ENCODE measurements around the gene ANKRD24.
"Not testable (repeated sequence)": the region's sequence is repeated elsewhere in the genome, so short reads cannot be mapped to it uniquely, and the experiment has no call there.

Gene ANKRD24

DNA sequence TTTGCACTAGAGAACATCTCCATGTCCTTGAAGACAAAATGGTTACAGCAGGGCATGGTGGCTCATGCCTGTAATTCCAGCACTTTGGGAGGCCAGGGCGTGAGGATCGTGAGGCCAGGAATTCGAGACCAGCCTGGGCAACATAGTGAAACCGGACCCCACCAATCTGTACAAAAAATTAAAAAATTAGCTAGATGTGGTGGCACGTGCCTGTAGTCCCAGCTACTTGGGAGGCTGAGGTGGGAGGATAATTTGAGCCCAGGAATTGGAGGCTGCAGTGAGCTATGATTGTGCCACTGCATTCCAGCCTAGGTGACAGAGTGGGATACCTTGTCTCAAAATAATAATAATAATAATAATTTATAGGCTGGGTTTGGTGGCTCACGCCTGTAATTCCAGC lies 47.7 kb downstream of the ANKRD24 start:
- not testable (repeated sequence) for DNase-seq (ENCODE audit: low read depth in 2 of 2)

DNA sequence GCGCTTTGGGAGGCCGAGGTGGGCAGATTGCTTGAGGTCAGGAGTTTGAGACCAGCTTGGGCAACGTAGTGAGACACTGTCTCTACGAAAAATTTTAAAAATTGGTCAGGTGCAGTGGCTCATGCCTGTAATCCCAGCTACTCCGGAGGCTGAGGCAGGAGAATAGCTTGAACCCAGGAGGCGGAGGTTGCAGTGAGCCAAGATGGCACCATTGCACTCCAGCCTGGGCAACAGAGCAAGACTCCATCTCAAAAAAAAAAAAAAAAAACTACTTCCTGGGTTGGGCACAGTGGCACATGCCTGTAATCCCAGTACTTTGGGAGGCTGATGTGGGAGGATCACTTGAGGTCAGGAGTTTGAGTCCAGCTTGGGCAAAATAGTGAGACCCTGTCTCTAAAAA lies 49.0 kb downstream of the ANKRD24 start:
- DNase-seq (ENCODE audit: low read depth in 2 of 2) = not testable (repeated sequence)

DNA sequence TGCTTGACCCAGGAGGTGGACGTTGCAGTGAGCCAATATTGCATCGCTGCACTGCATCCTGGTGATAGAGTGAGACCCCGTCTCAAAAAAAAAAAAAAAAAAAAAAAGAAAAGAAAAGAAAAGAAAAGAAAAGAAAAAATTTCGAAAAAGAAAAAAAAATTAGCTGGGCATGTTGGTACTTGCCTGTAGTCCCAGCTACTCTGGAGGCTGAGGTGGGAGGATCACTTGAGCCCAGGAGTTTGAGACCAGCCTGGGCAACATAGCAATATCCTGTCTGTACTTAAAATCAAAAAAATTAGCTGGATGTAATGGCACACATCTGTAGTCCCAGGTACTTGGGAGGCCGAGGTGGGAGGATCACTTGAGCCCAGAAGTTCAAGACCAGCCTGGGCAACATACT lies 49.6 kb downstream of the ANKRD24 start:
- DNase-seq (ENCODE audit: low read depth in 2 of 2) = not testable (repeated sequence)

DNA sequence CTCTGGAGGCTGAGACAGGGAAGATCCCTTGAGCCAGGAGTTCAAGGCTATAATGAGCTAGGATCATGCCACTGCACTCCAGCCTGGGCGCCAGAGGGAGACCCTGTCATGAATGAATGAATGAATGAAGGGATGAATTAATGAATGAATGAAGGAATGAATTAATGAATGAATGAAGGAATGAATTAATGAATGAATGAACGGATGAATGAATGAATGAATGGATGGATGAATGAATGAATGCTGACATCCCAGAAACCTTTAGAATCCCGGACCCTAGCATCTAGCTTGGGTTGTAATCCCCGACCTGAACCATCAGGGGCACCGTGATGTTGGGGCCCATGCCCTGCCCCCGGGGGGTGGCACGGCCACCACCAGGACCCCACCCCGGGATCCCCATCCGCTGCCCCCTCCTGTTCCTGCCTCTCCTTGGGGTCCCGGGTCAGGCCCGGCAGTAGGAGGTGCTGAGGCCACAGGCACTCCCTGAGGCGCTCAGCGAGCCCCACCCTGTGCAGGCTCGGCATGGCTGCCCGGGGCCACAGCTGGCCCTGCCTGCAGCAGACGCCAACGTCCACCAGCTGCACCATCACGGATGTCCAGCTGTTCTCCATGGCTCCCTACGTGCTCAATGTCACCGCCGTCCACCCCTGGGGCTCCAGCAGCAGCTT lies 50.3 kb downstream of the ANKRD24 start:
- DNase-seq (ENCODE audit: low read depth in 2 of 2) = no peak

DNA sequence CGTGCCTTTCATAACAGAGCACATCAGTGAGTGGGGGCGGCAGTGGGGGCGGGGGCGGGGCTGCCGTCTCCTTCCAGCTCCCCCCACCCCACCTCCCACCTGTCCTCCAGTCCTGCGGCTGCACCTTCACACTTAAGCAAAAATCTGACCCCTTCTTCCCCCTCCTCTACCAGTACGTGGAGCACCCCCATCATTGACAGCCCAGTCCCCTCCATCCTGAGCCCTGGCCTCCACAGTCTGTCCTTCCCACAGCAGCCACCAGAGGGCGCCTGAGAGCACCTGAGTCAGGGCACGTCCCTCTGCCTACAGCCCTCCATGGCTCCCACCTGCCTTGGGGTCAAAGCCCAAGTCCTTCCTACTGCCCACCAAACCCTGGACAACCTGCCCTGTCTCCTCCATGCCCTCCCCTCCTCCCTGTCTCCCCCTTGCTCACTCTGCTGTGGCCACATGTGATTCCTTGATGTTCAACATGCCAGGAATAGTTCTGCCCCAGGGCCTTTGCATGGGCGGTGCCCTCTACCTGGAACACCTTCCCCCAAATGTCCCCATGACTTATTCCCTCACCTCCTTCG lies 50.9 kb downstream of the ANKRD24 start:
- peak; percentile 65 to 79 for DNase-seq (ENCODE audit: low read depth in 2 of 2)

DNA sequence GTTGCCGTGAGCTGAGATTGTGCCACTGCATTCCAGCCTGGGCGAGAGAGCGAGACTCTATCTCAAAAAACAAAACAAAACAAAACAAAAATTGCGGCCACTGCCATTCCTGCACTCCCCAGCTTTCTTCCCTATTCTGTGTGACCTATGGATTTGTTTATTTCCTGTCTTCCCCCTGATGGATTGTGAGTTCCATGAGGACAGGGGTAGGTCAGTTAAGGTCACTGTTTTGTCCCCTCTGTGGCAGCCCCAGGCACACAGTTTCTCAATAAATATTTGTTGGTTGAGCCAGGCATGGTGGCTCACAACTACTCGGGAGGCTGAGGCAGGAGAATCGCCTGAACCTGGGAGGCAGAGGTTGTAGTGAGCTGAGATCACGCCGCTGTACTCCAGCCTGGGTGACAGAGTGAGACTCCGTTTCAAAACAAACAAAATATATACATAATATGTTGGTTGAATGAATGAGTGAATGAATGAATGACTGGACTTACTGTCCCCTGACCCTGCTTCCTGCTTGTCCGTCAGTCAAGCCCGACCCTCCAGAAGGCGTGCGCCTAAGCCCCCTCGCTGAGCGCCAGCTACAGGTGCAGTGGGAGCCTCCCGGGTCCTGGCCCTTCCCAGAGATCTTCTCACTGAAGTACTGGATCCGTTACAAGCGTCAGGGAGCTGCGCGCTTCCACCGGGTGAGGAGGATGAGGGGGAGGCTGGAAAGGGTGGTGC lies 51.8 kb downstream of the ANKRD24 start:
- no peak for DNase-seq (ENCODE audit: low read depth in 2 of 2)

DNA sequence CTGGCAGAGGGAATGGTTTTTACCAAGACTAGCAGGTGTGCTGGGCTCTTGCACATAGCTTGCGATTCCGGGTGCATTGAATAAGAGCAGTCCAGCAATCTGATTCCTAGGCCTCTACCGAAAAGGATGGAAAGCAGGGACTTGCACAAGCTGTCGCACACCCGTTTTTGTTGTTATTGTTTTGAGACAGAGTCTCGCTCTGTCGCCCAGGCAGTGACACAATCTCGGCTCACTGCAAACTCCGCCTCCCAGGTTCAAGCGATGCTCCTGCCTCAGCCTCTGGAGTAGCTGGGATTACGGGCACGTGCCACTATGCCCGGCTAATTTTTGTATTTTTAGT lies 52.3 kb downstream of the ANKRD24 start:
- no peak for DNase-seq (ENCODE audit: low read depth in 2 of 2)

DNA sequence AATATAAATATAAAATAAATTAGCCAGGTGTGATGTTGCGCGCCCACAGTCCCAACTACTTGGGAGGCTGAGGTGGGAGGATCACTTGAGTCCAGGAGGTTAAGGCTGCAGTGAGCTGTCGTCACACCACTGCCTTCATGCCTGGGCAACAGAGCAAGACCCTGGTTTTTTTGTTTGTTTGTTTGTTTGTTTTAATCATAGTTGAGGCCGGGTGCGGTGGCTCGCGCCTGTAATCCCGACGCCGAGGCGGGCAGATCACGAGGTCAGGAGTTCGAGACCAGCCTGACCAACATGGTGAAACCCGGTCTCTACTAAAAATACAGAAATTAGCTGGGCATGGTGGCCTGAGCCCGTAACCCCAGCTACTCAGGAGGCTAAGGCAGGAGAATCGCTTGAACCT lies 55.0 kb downstream of the ANKRD24 start:
- not testable (repeated sequence) for DNase-seq (ENCODE audit: low read depth in 2 of 2)

DNA sequence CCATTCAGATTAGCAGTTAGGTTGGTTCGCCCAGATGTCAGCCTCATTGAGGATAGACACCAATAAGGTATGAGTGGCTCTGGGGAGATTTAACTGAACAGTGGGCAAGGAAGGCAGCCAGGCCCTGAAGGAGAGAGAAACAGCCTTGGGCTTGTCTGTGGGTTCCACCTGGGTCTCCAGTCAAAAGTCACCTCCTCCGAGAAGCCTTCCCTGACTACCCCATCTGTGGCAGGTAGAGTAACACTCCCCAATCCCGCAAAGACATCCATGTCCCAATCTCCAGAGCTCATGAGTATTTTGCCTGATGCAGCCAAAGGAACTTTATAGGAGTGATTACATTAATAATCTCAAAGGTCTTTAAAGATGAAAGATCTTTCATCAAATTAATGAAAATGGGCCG lies 56.3 kb downstream of the ANKRD24 start:
- no peak for DNase-seq (ENCODE audit: low read depth in 2 of 2)

DNA sequence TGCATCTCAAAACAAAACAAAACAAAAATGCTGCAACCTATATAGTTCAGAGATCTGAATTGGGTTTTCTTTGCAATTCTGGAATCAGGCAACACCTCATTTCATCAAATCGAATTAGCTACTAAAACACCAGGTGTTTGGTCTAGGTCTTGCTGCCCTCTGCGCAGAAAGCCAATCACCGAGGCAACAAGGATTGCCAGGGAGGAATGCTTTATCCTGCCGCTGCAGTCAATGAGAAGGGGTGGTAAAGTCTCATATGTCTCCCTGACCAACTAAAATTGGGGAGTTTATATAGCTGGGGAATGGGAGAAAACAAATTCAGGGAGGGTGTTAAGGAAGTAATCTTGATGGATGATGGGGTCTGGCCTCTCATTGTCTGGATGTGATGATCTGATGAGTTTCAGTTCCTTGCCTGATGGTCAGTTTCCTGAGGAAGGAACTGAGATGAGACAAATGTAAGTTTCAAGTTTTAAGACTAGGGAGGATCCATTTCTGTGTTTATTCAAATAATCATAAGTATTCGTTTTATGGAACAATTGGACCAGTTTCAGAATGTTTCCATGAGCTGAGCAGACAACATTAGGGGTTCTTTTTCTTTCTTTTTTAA lies 59.4 kb downstream of the ANKRD24 start:
- no peak for DNase-seq (ENCODE audit: low read depth in 2 of 2)

DNA sequence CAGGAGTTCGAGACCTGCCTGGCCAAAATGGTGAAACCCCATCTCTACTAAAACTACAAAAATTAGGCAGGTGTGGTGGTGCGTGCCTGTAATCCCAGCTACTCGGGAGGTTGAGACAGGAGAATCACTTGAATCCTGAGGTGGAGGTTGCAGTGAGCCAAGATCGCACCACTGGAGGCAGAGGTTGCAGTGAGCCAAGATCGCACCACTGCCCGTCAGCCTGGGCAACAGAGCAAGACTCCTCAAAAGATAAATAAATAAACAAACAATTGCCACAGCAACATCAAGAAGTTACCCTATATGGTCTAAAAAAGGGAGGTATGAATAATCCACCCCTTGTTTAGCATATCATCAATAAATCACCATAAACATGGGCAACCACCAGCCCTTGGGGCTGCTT lies 63.4 kb downstream of the ANKRD24 start:
- DNase-seq (ENCODE audit: low read depth in 2 of 2) = not testable (repeated sequence)

DNA sequence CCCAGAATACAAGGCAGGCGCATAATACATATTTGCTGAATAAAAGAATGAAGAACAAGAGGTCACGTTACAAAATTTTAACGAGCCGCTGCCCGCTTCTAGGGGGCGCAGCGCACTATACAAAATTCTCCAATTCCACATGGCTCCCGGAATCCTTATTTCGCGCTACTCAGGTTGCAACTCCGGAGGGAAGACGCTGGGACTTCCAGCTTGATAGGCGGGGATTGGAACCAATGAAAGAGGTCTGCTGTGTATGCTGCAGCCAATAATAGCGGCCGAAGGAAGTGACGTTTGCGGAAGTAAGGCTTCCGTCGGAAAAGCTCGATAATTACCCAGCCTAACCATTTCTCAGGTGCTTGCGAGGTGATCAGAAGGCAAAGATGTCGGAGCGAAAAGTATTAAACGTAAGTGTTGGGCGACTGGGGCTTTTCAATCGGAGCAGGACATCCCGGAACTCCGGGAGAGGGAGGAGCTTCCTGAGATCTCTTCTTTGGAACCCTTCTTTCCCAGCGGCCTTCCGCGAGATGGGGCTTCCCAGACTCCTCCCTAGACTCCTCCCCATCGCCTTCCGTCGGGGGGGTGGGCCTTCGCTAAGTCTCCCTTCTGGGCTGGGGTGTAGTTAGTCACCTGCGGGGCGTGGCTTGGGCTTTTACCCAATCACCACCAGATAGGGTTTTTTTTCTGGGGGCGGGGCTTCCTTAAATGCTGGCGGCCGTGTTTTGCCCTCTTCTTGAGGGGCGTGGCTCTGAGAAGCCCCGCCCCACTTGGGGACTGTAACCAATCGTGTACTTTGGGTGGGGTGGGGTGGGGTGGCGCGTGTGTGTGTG lies 64.5 kb downstream of the ANKRD24 start, which contains the start of gene YJU2:
YJU2 (plus strand) TSS at position 314 of the 827 bp plus-strand sequence; CDS start at position 381, 67 bp downstream.
- DNase-seq (ENCODE audit: low read depth in 2 of 2) = peak; percentile 95 to 98

DNA sequence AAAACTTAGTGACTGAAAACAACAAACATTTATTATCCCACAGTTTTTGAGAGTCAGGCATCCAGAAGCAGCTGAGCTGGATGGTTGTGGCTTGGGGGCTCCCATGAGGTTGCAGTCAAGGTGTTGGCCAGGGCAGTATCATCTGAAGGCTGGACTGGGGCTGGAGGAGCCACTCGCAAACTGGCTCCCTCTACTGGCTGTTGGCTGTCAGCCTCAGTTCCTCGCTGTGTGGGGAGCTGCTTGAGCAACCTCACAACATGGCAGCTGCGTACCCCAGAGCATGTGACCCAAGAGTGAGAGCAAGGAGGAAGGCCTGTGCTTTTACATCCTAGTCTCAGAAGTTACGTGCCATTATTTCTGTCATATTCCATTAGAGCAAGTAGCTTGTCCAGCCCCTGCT lies 74.1 kb downstream of the ANKRD24 start:
- DNase-seq (ENCODE audit: low read depth in 2 of 2) = no peak

DNA sequence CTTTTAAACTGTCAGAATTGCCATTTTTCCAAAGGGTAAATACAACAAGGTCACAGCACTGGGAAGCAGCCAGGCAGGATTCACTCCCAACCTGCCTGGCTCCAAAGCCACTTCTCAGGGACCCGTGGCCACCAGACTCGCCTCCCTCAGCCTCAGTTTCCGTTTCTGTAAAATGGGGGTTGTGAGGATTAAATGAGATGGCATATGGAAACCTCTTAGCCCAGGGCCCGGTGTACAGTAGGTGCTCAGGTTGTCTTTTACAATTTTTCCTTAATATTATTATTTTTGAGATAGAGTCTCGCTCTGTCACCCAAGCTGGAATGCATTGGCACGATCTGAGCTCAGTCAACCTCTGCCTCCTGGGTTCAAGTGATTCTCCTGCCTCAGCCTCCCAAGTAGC lies 74.5 kb downstream of the ANKRD24 start:
- DNase-seq (ENCODE audit: low read depth in 2 of 2) = no peak

DNA sequence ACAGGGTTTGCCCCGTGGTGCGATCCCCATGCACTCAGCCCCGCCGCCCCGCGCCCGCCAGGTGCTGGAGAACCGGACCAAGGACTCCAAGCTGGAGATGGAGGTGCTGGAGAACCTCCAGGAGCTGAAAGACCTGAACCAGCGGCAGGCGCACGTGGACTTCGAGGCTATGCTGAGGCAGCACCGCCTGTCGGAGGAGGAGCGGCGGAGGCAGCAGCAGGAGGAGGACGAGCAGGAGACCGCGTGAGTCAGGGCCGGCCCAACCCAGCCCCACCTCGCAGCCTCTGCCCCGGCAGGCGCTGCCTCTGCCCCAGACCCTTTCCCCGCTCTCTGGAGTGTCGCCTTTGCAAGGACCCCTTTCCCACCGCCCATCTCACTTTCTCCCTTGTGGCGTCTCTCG lies 75.7 kb downstream of the ANKRD24 start:
- DNase-seq (ENCODE audit: low read depth in 2 of 2) = no peak

DNA sequence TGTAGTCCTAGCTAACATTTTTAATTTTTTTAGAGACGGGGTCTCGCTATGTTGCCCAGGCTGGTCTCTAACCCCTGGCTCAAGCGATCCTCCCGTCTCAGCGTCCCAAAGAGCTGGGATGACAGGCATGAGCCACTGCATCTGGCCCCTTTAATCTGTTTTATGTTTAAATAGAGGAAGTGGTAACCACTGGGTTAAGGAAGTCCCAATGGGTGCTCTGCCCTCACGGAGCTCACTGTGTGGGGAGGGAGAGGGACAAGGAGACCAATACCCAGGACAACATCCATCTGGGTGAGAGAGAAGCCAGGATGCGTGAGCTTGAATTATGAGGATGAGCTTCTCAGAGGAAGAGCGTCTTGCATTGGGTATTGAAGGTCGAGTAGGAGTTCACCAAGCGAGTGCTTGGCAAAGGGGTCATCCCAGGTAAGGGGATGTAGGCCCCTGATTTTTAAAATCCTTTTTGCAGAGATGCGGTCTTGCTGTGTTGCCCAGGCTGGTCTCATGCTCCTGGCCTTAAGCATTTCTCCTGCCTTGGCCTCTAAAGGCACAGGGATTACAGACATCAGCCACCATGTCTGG lies 78.2 kb downstream of the ANKRD24 start:
- no peak for DNase-seq (ENCODE audit: low read depth in 2 of 2)

DNA sequence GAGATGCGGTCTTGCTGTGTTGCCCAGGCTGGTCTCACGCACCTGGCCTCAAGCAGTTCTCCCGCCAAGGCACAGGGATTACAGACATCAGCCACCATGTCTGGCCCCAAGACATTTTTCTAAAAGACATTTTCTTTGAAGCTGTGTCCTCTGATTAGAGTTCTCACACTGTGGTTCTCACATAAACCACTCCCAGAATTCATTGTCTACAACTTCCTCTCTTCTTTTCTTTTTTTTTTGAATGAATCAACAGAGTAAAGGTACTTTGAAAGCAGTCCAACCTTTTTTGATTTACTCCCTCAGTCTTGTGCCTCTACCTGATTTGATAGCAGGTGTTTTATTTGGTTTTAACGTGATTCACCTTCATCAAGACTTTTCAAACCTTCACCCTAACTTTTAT lies 82.3 kb downstream of the ANKRD24 start:
- no peak for DNase-seq (ENCODE audit: low read depth in 2 of 2)

DNA sequence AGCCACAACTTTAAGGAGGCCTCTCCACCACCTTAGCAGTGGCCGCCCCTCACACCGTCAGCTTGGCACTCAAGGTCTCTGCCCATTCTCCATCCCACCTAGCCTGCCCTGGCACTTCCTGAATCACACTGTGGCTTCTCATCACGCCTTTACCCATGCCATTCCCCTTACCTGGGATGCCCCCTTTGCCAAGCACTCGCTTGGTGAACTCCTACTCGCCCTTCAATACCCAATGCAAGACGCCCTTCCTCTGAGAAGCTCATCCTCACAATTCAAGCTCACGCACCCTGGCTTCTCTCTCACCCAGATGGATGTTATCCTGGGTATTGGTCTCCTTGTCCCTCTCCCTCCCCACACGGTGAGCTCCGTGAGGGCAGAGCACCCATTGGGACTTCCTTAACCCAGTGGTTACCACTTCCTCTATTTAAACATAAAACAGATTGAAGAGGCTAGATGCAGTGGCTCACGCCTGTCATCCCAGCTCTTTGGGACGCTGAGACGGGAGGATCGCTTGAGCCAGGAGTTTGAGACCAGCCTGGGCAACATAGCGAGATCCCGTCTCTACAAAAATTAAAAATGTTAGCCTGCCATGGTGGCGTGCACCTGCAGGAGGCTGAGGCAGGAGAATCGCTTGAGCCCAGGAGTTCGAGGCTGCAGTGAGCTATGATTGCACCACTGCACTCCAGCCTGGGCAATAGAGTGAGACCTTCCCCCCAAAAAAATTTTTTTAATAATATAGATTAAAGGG lies 83.9 kb downstream of the ANKRD24 start:
- no peak for DNase-seq (ENCODE audit: low read depth in 2 of 2)

DNA sequence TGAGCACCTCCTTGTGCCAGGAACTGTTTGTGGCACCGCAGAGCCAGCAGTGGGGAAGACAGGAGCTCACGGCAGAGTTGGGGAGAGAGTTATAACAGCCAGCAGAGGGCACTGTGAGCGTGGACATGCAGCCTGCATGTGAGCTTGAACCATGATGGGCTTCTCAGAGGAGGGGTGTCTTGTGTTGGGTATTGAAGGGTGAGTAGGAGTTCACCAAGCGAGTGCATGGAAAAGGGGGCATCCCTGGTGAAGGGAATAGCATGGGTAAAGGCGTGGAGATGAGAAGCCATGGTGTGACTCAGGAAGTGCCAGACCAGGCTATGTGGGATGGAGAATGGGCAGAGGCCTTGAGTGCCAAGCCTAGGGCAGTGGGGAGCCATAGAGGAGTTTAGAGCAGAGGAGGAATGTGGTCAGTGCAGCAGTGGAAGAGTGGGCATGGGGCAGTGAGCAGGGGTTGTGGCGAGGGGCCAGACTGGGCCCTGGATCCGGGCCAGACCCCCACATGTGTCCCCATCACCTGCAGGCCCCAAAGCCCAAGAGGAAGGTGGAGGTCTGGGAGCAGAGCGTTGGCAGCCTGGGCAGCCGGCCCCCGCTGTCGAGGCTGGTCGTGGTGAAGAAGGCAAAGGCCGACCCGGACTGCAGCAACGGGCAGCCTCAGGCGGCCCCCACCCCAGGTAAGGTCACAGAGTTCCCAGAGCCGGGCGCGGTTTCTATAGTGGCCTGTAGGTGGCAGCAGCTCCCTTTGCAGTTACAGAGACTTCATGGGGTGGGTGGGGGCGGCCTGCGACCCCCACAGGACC lies 84.8 kb downstream of the ANKRD24 start:
- peak; percentile 26 to 57 for DNase-seq (ENCODE audit: low read depth in 2 of 2)
